Measurements from ENCODE around the gene SGSH.

DNA sequence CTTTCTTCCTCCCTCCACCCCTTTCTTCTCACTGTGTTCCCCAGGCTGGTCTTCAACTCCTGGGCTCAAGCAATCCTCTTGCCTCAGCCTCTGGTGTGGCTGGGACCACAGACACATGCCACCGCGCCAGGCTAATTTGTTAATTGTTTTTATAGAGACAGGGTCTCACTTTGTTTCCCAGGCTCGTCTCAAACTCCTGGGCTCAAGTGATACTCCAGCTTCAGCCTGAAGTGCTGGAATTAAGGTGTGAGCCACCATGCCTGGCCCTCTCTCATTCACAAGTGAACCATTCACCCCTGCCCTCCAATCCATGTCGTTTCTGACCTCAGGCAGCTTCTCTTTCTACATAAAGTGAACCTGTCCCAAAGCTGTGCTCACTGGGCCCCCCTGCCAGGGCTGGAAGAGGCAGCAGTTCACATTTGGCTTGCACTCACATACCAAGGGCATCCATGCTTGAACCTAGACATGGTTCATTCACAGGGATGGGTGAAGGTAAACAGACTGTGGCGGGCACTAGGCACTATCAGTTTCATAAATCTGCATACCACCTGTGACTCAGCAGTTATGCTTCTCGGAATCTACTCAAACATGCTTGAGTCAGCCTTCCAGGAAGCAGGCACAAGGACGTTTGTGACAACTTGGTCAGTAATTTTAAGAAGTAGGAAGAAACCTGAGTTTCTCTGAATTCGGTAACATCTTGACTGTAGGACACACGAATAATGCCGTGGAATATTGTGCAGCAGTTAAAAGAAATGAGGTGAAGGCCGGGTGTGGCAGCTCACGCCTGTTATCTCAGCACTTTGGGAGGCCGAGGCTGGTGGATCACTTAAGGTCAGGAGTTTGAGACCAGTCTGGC is 34.5 kb upstream of the SGSH start:
- TF ChIP-seq, protein P1, sequence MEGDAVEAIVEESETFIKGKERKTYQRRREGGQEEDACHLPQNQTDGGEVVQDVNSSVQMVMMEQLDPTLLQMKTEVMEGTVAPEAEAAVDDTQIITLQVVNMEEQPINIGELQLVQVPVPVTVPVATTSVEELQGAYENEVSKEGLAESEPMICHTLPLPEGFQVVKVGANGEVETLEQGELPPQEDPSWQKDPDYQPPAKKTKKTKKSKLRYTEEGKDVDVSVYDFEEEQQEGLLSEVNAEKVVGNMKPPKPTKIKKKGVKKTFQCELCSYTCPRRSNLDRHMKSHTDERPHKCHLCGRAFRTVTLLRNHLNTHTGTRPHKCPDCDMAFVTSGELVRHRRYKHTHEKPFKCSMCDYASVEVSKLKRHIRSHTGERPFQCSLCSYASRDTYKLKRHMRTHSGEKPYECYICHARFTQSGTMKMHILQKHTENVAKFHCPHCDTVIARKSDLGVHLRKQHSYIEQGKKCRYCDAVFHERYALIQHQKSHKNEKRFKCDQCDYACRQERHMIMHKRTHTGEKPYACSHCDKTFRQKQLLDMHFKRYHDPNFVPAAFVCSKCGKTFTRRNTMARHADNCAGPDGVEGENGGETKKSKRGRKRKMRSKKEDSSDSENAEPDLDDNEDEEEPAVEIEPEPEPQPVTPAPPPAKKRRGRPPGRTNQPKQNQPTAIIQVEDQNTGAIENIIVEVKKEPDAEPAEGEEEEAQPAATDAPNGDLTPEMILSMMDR (optimal IDR thresholded peaks at IDR 0.05 in 1 of 3, IDR thresholded peaks at IDR 0.05 in 1 of 3, conservative IDR thresholded peaks at IDR 0.05 in 1 of 3; ENCODE audit: extremely low read depth in 1 of 3, insufficient read depth in 2 of 3, low read length in 3 of 3) = no peak
- no peak for TF ChIP-seq EZH2 (IDR thresholded peaks at IDR 0.05; ENCODE audit: low read length)
